ENCODE measurements around the gene ABHD17A. TPM values are rescaled to one million over a fixed set of nuclear protein-coding genes. Genes with fewer than 3 reads are reported as not detected.

The ABHD17A gene
- total and polyA plus RNA-seq, 9 of the 15 experiments (the other 6 are each of a cell fraction or from before 2014, with no cell fraction given), result 0.04 to 135 (median 21.8) TPM; not detected in 1

- TF ChIP-seq RBM15 (IDR thresholded peaks at IDR 0.05; ENCODE audit: insufficient read depth, low read length) (no peak), HINFP (tag; conservative IDR thresholded peaks at IDR 0.05; ENCODE audit: low read depth) (no peak), NRF1 (conservative IDR thresholded peaks at IDR 0.05 in 1 of 2, IDR thresholded peaks at IDR 0.05 in 1 of 2) (no peak), POLR2AphosphoS5 (IDR thresholded peaks at IDR 0.05; ENCODE audit: control insufficient read depth, insufficient read depth, low read depth, low read length) (no peak), ZNF124 (CRISPR knock-in tag; IDR thresholded peaks at IDR 0.05) (no peak), SREBF1 (IDR thresholded peaks at IDR 0.05; ENCODE audit: borderline replicate concordance, low read depth, low read length) (no peak), HNRNPL (IDR thresholded peaks at IDR 0.05; ENCODE audit: low read depth, low read length) (no peak), RREB1 (CRISPR knock-in tag; IDR thresholded peaks at IDR 0.05) (no peak), ZBTB49 (CRISPR knock-in tag; IDR thresholded peaks at IDR 0.05; ENCODE audit: borderline replicate concordance) (no peak), PCBP2 (IDR thresholded peaks at IDR 0.05; ENCODE audit: low read depth, low read length, poor library complexity, severe bottlenecking) (no peak), E2F6 (IDR thresholded peaks at IDR 0.05; ENCODE audit: borderline replicate concordance in 1 of 2, extremely low read depth in 1 of 2, insufficient read depth in 1 of 2, insufficient read length in 1 of 2, low read depth in 1 of 2, low read length in 1 of 2, poor library complexity in 1 of 2, severe bottlenecking in 1 of 2) (no peak), GATA2 (CRISPR knock-in tag; IDR thresholded peaks at IDR 0.05) (no peak), ZNF165 (CRISPR knock-in tag; IDR thresholded peaks at IDR 0.05; ENCODE audit: borderline replicate concordance) (no peak)
Observed at GRCh38 chr19:1855828-1856255, 29.5 kb downstream of the ABHD17A start (continued).

Data from K562 (cell line).